GM12873 (cell line): Measurements from ENCODE around the gene VWA1.

ENCODE experiments used
- CTCF ChIP-seq: IDR thresholded peaks from 2 replicates; pipeline ENCODE4 v1.5.1; 2012; ENCODE audit warnings: low read depth, mild to moderate bottlenecking, moderate library complexity, low read length, control low read depth; ENCODE audit not compliant: insufficient read depth; ENCODE audit errors: missing control alignments

Gene VWA1

GRCh38 chr1:1470626-1471388, 35.3 kb downstream of the VWA1 start:
- no peak for TF ChIP-seq CTCF

- TF ChIP-seq CTCF, result no peak
These were observed 36.0 kb downstream of the VWA1 start, which contains the start of gene ATAD3B for GRCh38 chr1:1471389-1472052. Gene ATAD3B, plus strand, starts transcription at chr1:1471765. Its CDS starts 120 bp downstream, at chr1:1471885.

- no peak for TF ChIP-seq CTCF
These were observed 41.7 kb downstream of the VWA1 start for GRCh38 chr1:1477206-1477605.

DNA sequence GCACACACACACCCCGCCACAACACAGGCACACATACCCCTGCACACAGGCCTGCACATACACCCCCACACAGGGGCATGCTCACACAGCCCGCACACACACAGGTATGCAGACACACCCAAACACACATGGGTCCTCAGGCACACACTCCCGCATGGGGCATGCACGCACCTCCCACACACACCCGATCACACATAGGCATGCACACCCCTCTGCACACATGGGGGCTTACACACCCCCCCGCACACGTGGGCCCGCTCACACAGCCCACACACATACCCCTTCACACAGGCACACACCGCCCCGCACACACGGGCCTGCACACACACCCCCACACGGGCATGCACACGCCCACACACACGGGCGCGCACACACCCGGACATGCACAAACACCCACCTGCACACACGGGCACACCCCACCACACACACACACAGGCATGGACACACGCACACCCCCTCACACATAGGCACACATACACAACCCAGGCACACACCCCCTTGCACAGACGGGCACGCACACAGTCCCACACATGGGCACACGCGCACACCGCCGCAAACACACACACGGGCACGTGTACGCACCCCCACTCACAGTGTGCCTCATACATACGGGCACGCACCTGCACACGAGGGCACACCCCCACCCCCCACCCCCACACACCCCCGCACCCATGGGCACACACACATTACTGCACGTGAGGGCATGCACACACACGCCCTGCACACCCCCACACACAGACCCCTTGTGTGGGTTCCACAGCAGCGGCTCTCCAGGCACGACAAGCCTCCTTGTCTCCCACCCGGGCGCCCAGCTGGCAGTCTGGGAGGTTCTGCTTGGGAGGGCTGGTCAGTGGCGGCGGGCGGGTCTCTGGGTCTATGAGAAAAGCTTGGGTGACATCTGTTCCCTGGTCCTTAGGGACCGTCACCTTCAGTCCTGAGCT, 44.3 kb downstream of the VWA1 start:
- TF ChIP-seq CTCF, result no peak

DNA sequence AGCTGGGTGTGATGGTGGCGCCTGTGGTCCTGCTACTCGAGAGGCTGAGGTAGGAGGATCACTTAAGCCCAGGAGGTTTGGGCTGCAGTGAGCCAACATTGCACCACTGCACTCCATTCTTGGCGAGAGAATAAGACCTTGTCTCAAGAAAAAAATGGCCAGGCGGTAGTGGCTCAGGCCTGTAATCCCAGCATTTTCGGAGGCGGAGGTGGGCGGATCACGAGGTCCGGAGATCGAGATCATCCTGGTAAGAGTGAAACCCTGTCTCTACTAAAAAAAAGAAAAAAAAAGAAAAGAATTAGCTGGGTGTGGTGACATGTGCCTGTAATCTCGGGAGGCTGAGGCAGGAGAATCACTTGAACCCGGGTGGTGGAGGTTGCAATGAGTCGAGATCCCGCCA, 47.4 kb downstream of the VWA1 start:
- no peak for TF ChIP-seq CTCF

DNA sequence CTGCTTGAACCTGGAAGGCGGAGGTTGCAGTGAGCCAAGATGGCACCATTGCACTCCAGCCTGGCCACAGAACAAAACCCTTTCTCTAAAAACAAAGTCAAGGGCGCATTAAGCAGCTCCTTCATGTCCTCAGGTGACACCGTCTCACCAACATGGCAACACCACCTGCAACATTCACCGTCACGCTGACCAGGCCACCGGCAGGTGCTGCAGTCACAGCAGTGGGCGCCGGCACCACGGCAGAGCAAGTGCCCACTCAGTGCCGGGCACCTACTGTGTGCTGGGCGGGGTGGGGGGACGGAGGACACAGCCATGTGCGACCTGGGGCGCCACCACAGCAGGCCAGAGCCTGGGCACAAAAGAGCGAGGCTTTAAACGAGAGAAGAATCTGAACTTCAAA, 48.2 kb downstream of the VWA1 start:
- no peak for TF ChIP-seq CTCF

- TF ChIP-seq CTCF, result no peak
These were observed 52.2 kb downstream of the VWA1 start for GRCh38 chr1:1487701-1488100.
